OCI-LY1 (cell line): Measurements from ENCODE around the gene VMAC.

Source experiments
- H2AFZ ChIP-seq: fragments of 200-600 bp; sonication (generic), shearing (Covaris generic); 2 replicates; pipeline ENCODE4 v1.6.0; 2014; ENCODE audit warnings: antibody characterized with exemption, mild to moderate bottlenecking, low read length
- H3F3A ChIP-seq: fragments of 200-600 bp; sonication (generic), shearing (Covaris generic); 2 replicates; pipeline ENCODE4 v1.6.0; 2014; ENCODE audit warnings: mild to moderate bottlenecking, antibody characterized with exemption, low read length, moderate library complexity; ENCODE audit not compliant: insufficient read depth
- H3K27ac ChIP-seq: fragments of 200-600 bp; sonication (generic); 2 replicates; pipeline ENCODE4 v1.5.1; 2014; ENCODE audit warnings: low read length, mixed run types, mild to moderate bottlenecking, low read depth; ENCODE audit not compliant: poor library complexity, severe bottlenecking
- H3K27me3 ChIP-seq: fragments of 200-600 bp; sonication (generic); 2 replicates; pipeline ENCODE4 v1.6.0; 2014; ENCODE audit warnings: antibody characterized with exemption, mild to moderate bottlenecking, low read length, moderate library complexity; ENCODE audit not compliant: insufficient read depth
- H3K36me3 ChIP-seq: fragments of 200-600 bp; sonication (generic); 2 replicates; pipeline ENCODE4 v1.6.1; 2014; ENCODE audit warnings: mild to moderate bottlenecking, antibody characterized with exemption, low read length, moderate library complexity, mixed read lengths; ENCODE audit not compliant: insufficient read depth
- H3K4me1 ChIP-seq: fragments of 200-600 bp; sonication (generic); 2 replicates; pipeline ENCODE4 v1.5.1; 2014; ENCODE audit warnings: mild to moderate bottlenecking, low read length, moderate library complexity; ENCODE audit not compliant: insufficient read depth, severe bottlenecking
- H3K4me2 ChIP-seq: fragments of 200-600 bp; sonication (generic), shearing (Covaris generic); 2 replicates; pipeline ENCODE4 v1.6.1; 2014; ENCODE audit warnings: low read length
- H3K4me3 ChIP-seq: fragments of 200-600 bp; sonication (generic); 2 replicates; pipeline ENCODE4 v1.5.1; 2014; ENCODE audit warnings: low read length, low read depth, mild to moderate bottlenecking, mixed read lengths; ENCODE audit not compliant: poor library complexity, severe bottlenecking
- H3K79me2 ChIP-seq: fragments of 200-600 bp; shearing (Covaris generic); 2 replicates; pipeline ENCODE4 v1.6.1; 2016; ENCODE audit warnings: mixed run types, low read length, mixed read lengths; ENCODE audit not compliant: insufficient read depth
- H3K9ac ChIP-seq: fragments of 200-600 bp; sonication (generic), shearing (Covaris generic); 2 replicates; pipeline ENCODE4 v1.6.1; 2014; ENCODE audit warnings: mild to moderate bottlenecking, low read length, mixed read lengths
- H3K9me2 ChIP-seq: fragments of 200-600 bp; sonication (generic), shearing (Covaris generic); 2 replicates; pipeline ENCODE4 v1.6.1; 2014; ENCODE audit warnings: low read depth, mild to moderate bottlenecking, low read length, mixed read lengths
- H3K9me3 ChIP-seq: fragments of 200-600 bp; shearing (Covaris generic); 2 replicates; pipeline ENCODE4 v1.6.1; 2014; ENCODE audit warnings: low read length, mixed read lengths
- H4K20me1 ChIP-seq: fragments of 200-600 bp; sonication (generic), shearing (Covaris generic); 2 replicates; pipeline ENCODE4 v1.6.0; 2016; ENCODE audit warnings: mild to moderate bottlenecking, low read length; ENCODE audit not compliant: insufficient read depth
- EZH2 ChIP-seq: fragments of 200-600 bp; sonication (generic), shearing (Covaris generic); IDR thresholded peaks from 2 replicates; pipeline ENCODE4 v1.8.0; 2017; ENCODE audit warnings: borderline replicate concordance, mixed run types, mild to moderate bottlenecking, antibody characterized with exemption, low read length, moderate library complexity, mixed read lengths
- TF ChIP-seq, protein P1 (sequence below): fragments of 200-600 bp; sonication (generic), shearing (Covaris generic); IDR thresholded peaks from 2 replicates; pipeline ENCODE4 v1.5.1; 2017; ENCODE audit warnings: mild to moderate bottlenecking, antibody characterized with exemption, low read length, moderate library complexity, mixed read lengths

Gene VMAC

DNA sequence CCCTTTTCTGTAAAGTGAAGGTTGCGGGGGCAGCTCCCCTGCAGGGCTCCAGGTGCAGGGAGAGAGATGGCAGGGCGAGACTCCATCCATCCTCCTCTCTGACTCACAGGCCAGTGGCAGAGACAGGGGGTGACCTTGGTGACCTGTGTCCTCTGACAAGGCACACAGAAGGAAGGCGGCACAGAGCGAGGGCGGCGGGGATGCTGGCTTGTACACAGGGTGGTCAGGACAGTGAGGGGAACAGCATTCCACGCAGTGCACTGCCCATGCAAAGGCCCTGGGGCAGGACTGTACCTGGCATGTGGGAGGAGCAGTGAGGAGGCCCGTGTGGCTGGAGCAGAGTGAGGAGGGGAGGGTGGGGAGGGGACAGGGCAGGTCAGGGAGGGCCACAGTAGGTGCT is 8.8 kb upstream of the VMAC start:
- Histone ChIP-seq H3K27ac (no peak overlapping the region), H3K9me3 (no peaks in the 10 kb centered on the region)

DNA sequence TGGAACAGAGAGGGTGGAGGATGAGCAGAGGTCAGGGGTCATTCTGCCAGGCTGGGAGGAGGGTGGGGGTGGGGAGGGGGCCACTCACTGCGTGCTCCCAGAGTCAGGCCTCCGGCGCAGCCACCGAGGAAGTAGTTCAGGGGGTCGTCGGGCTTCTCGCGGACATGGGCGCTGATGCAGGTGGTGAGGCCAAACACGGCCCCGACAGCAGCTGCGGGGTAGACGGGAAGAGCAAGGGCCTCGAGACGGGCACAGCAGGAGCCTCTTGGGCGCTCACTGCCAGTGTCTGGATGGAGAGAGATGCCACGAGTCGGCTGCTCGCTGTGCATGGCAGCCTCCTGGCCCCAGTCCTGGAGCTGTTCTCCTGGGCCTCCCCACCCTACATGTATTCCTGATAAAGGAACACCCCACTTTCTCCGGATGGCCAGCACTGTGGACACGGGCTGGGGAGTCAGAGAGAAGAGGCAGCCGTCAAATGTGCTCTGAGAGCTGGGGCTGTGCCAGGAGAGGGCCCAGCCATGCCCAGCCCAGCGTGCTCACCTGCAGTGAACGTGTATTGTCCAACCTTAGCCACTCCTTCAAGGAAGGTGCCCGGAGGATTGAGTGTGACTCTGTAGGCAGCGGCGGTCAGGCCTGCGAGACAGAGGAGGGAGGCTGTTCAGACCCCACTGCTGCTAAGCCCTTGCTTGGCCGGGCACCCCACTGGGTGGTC is 8.2 kb upstream of the VMAC start:
- no peak overlapping the region for H3K4me2 ChIP-seq
- H4K20me1 ChIP-seq: no peaks in the 10 kb centered on the region
- H3F3A ChIP-seq: no peaks in the 10 kb centered on the region; the same call in 1 of the 2 replicates
- H3K27me3 ChIP-seq: peaks cover 3% of the 10 kb centered on the region; the same call in 1 of the 2 replicates
- peaks cover 44% of the 10 kb centered on the region for H3K36me3 ChIP-seq
- H3K9me2 ChIP-seq: no peaks in the 10 kb centered on the region
- H2AFZ ChIP-seq: no peak overlapping the region
- no peaks in the 10 kb centered on the region for H3K4me1 ChIP-seq
- H3K79me2 ChIP-seq: peaks cover 16% of the 10 kb centered on the region; the same call in 1 of the 2 replicates
- no peak overlapping the region for H3K9ac ChIP-seq
- no peak overlapping the region for H3K4me3 ChIP-seq
- no peaks in the 10 kb centered on the region for H3K9me3 ChIP-seq
- no peak for TF ChIP-seq EZH2
- TF ChIP-seq, protein P1, sequence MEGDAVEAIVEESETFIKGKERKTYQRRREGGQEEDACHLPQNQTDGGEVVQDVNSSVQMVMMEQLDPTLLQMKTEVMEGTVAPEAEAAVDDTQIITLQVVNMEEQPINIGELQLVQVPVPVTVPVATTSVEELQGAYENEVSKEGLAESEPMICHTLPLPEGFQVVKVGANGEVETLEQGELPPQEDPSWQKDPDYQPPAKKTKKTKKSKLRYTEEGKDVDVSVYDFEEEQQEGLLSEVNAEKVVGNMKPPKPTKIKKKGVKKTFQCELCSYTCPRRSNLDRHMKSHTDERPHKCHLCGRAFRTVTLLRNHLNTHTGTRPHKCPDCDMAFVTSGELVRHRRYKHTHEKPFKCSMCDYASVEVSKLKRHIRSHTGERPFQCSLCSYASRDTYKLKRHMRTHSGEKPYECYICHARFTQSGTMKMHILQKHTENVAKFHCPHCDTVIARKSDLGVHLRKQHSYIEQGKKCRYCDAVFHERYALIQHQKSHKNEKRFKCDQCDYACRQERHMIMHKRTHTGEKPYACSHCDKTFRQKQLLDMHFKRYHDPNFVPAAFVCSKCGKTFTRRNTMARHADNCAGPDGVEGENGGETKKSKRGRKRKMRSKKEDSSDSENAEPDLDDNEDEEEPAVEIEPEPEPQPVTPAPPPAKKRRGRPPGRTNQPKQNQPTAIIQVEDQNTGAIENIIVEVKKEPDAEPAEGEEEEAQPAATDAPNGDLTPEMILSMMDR: no peak
- H3K27ac ChIP-seq: no peak overlapping the region

More for the DNA sequence above, 8.8 kb upstream of the VMAC start:
- Histone ChIP-seq H3F3A (no peaks in the 10 kb centered on the region; the same call in 1 of the 2 replicates), H3K36me3 (peaks cover 38% of the 10 kb centered on the region), H3K9ac (no peak overlapping the region), H3K9me2 (no peaks in the 10 kb centered on the region), H4K20me1 (no peaks in the 10 kb centered on the region), H3K4me1 (no peaks in the 10 kb centered on the region), H3K4me2 (no peak overlapping the region), H3K79me2 (peaks cover 9% of the 10 kb centered on the region; the same call in 1 of the 2 replicates), H3K27me3 (peaks cover 5% of the 10 kb centered on the region; the same call in 1 of the 2 replicates), H3K4me3 (no peak overlapping the region), H2AFZ (no peak overlapping the region)
- TF ChIP-seq, protein P1: no peak
- TF ChIP-seq EZH2: no peak

DNA sequence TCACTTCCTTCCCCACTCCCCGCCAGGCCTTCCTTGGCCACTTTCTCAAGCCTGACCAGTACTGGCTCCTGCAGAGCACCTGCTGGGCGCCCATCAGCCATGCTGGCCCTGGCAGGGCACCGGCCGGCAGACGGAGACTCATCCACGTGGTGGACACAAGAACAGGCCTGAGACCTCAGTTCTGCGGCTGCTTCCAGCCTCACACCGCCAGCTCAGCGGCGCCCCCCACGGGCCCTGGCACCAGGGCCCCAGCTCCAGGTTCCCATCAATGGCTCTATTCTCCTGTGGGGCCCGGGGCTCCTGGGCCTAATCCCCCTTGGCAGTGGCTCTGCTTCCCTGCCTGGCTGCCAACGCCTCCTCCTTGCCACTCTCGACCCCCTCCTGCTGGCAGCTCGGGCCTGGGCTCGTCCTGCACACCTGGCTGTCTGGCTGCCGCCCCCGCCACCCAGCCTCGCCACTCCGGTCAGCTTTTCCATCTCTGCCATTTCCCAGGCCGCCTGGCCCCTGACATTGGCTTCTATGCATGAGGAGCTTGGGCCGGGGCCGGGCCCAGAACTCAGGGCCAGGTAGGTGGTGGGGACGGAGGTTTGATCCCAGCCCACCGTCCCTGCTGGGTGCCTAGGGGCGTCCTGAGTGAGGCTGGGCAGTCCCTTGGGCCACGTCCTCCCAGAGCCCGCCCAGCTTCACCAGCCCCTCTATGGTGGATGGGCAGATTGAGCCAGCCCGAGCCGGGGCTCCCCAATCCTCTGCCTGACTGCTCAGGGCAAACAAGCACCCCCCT is 7.3 kb upstream of the VMAC start:
- Histone ChIP-seq H3K4me3 (no peak overlapping the region), H3K4me1 (peaks cover 4% of the 10 kb centered on the region), H4K20me1 (no peaks in the 10 kb centered on the region), H3K36me3 (peaks cover 44% of the 10 kb centered on the region), H3K27ac (no peak overlapping the region), H3K9me2 (no peaks in the 10 kb centered on the region), H3K27me3 (no peaks in the 10 kb centered on the region), H2AFZ (no peak overlapping the region), H3F3A (no peaks in the 10 kb centered on the region; the same call in 1 of the 2 replicates), H3K4me2 (no peak overlapping the region), H3K79me2 (peaks cover 19% of the 10 kb centered on the region), H3K9me3 (no peaks in the 10 kb centered on the region), H3K9ac (no peak overlapping the region)
- TF ChIP-seq, protein P1: no peak
- no peak for TF ChIP-seq EZH2
